ENCODE data around the gene SNRK.

The SNRK gene

GRCh38 chr3:43286115-43286840 is at the start of gene SNRK:
Gene SNRK (plus strand): TSS chr3:43286540. CDS start chr3:43303204, 16,664 bp downstream.
- peak in 1 of 2 experiments; percentile 61 for DNase-seq

- no peak for DNase-seq
Measured at GRCh38 chr3:43238801-43239200, 47.5 kb upstream of the SNRK start.

GRCh38 chr3:43239755-43240154 is 46.6 kb upstream of the SNRK start:
- no peak for DNase-seq

GRCh38 chr3:43243590-43244587 is 42.5 kb upstream of the SNRK start:
- DNase-seq = no peak

GRCh38 chr3:43244694-43245093 is 41.6 kb upstream of the SNRK start:
- DNase-seq = no peak

GRCh38 chr3:43246976-43247375 is 39.4 kb upstream of the SNRK start:
- DNase-seq = no peak

- no peak for DNase-seq
Measured at GRCh38 chr3:43247561-43248184, 38.7 kb upstream of the SNRK start.

GRCh38 chr3:43248185-43248583 is 38.2 kb upstream of the SNRK start:
- DNase-seq = peak in 1 of 2 experiments; percentile 15

- no peak for DNase-seq
Measured at GRCh38 chr3:43248973-43249372, 37.4 kb upstream of the SNRK start.

- no peak for DNase-seq
Measured at GRCh38 chr3:43249405-43249804, 36.9 kb upstream of the SNRK start.

- no peak for DNase-seq
Measured at GRCh38 chr3:43253294-43253693, 33.0 kb upstream of the SNRK start.

- no peak for DNase-seq
Measured at GRCh38 chr3:43254125-43254524, 32.2 kb upstream of the SNRK start.

GRCh38 chr3:43255662-43256061 is 30.7 kb upstream of the SNRK start:
- DNase-seq = no peak

GRCh38 chr3:43256714-43257461 is 29.5 kb upstream of the SNRK start:
- no peak for DNase-seq

- no peak for DNase-seq
Measured at GRCh38 chr3:43257850-43258249, 28.5 kb upstream of the SNRK start.

GRCh38 chr3:43259626-43260025 is 26.7 kb upstream of the SNRK start:
- DNase-seq = no peak

GRCh38 chr3:43260412-43260811 is 25.9 kb upstream of the SNRK start:
- no peak for DNase-seq

GRCh38 chr3:43262194-43262593 is 24.1 kb upstream of the SNRK start:
- no peak for DNase-seq

- DNase-seq = no peak
Measured at GRCh38 chr3:43266451-43266850, 19.9 kb upstream of the SNRK start.

GRCh38 chr3:43266995-43267394 is 19.3 kb upstream of the SNRK start:
- DNase-seq = no peak

GRCh38 chr3:43268636-43269035 is 17.7 kb upstream of the SNRK start:
- no peak for DNase-seq

GRCh38 chr3:43270078-43270477 is 16.3 kb upstream of the SNRK start:
- DNase-seq = no peak

GRCh38 chr3:43273416-43273815 is 12.9 kb upstream of the SNRK start:
- no peak for DNase-seq
